Measurements from ENCODE around the gene SRGN. TPM values are rescaled to one million over a fixed set of nuclear protein-coding genes. Genes with fewer than 3 reads are reported as not detected.

The SRGN gene
- total and polyA plus RNA-seq, 10 of the 15 experiments (the other 5 are each of a cell fraction or from before 2014, with no cell fraction given) = 382 to 2,414 (median 885) TPM

- TF ChIP-seq TCF3 (IDR thresholded peaks at IDR 0.05; ENCODE audit: borderline replicate concordance, insufficient read depth, low read depth, low read length) = no peak
- TF ChIP-seq SP1 (IDR thresholded peaks at IDR 0.05; ENCODE audit: low read depth, low read length) = no peak
- TF ChIP-seq CREM (IDR thresholded peaks at IDR 0.05; ENCODE audit: low read depth) = peak; percentile 66; the same call in 1 of the 2 replicates
- TF ChIP-seq BRCA1 (IDR thresholded peaks at IDR 0.05; ENCODE audit: low read depth, low read length) = no peak
- TF ChIP-seq RELB (IDR thresholded peaks at IDR 0.05; ENCODE audit: low read depth) = peak; percentile 68; the same call in 1 of the 2 replicates
- no peak for TF ChIP-seq ZNF207 (IDR thresholded peaks at IDR 0.05; ENCODE audit: borderline replicate concordance)
- TF ChIP-seq MYB (IDR thresholded peaks at IDR 0.05; ENCODE audit: borderline replicate concordance, low read depth, low read length) = no peak
- peak; percentile 49; the same call in 1 of the 2 replicates for TF ChIP-seq HDGF (IDR thresholded peaks at IDR 0.05)
- TF ChIP-seq SMC3 (IDR thresholded peaks at IDR 0.05; ENCODE audit: borderline replicate concordance, low read length) = no peak; the same call in 1 of the 2 replicates
- no peak for TF ChIP-seq FOS (IDR thresholded peaks at IDR 0.05; ENCODE audit: borderline replicate concordance, extremely low read depth, insufficient read length)
- TF ChIP-seq YBX1 (IDR thresholded peaks at IDR 0.05) = no peak
- no peak for TF ChIP-seq ZZZ3 (IDR thresholded peaks at IDR 0.05; ENCODE audit: control insufficient read depth, insufficient read length, low read depth)
- no peak for TF ChIP-seq ZBTB40 (IDR thresholded peaks at IDR 0.05; ENCODE audit: borderline replicate concordance)
- no peak for TF ChIP-seq CHD4 (IDR thresholded peaks at IDR 0.05)
- TF ChIP-seq POLR2A (IDR thresholded peaks at IDR 0.05; ENCODE audit: low read depth, low read length) = peak; percentile 52; the same call in 1 of the 2 replicates
- peak; percentile 47; the same call in 1 of the 2 replicates for TF ChIP-seq MEF2A (IDR thresholded peaks at IDR 0.05; ENCODE audit: insufficient read depth, low read depth, low read length)
- peak; percentile 79 for TF ChIP-seq ATF2 (IDR thresholded peaks at IDR 0.05; ENCODE audit: low read length)
- no peak; the same call in 1 of the 2 replicates for TF ChIP-seq ZNF592 (IDR thresholded peaks at IDR 0.05)
These were observed 42.2 kb upstream of the SRGN start (continued) for GRCh38 chr10:69045441-69046300.

All from GM12878 (cell line).